Activated CD4-positive, alpha-beta T cell treated with anti-CD3 and anti-CD28 coated beads, Interleukin-2, amount 10 ng/mL, durations not matched to agents 24 days and 14 days (primary cell): ENCODE measurements around the gene GPRC5B. TPM values are rescaled to one million over a fixed set of nuclear protein-coding genes. Genes with fewer than 3 reads are reported as not detected.

ENCODE experiments used
- DNase-seq: peaks from one replicate; pipeline ENCODE4 v3.0.0; 2022
- H3K27ac Mint-ChIP-seq: one replicate; pipeline ENCODE4 v1.8.0; 2022; ENCODE audit warnings: mild to moderate bottlenecking, mixed read lengths
- H3K27me3 Mint-ChIP-seq: one replicate; pipeline ENCODE4 v1.8.0; 2022; ENCODE audit warnings: mixed read lengths
- H3K36me3 Mint-ChIP-seq: one replicate; pipeline ENCODE4 v1.8.0; 2022; ENCODE audit warnings: low read depth, mild to moderate bottlenecking, mixed read lengths
- H3K4me1 Mint-ChIP-seq: one replicate; pipeline ENCODE4 v1.8.0; 2021; ENCODE audit warnings: mixed read lengths
- H3K4me3 Mint-ChIP-seq: one replicate; pipeline ENCODE4 v1.8.0; 2022; ENCODE audit warnings: mild to moderate bottlenecking, moderate library complexity, mixed read lengths
- H3K9me3 Mint-ChIP-seq: one replicate; pipeline ENCODE4 v1.8.0; 2021; ENCODE audit warnings: mixed read lengths
- intact Hi-C: fragments of 100-400 bp; cut with micrococcal nuclease; formaldehyde crosslinking; loops from one replicate; pipeline ENCODE4 v1.15.1; 2023
- total RNA-seq: library from RNA; stranded (reverse); gene quantifications from 2 replicates; pipeline ENCODE4 v1.2.3, GENCODE V29; 2022

GPRC5B gene
- total RNA-seq, 1 donor from 2014 or later: 0.28 TPM

- intact Hi-C loops: no loop called here
- Mint-ChIP-seq H3K27ac (no peak overlapping the region), H3K36me3 (no peaks in the 10 kb centered on the region), H3K4me1 (no peaks in the 10 kb centered on the region), H3K9me3 (no peaks in the 10 kb centered on the region), H3K27me3 (peaks cover 7% of the 10 kb centered on the region), H3K4me3 (no peak overlapping the region)
- DNase-seq: no peak
Measured at GRCh38 chr16:19840524-19841110, 44.0 kb downstream of the GPRC5B start.

DNA sequence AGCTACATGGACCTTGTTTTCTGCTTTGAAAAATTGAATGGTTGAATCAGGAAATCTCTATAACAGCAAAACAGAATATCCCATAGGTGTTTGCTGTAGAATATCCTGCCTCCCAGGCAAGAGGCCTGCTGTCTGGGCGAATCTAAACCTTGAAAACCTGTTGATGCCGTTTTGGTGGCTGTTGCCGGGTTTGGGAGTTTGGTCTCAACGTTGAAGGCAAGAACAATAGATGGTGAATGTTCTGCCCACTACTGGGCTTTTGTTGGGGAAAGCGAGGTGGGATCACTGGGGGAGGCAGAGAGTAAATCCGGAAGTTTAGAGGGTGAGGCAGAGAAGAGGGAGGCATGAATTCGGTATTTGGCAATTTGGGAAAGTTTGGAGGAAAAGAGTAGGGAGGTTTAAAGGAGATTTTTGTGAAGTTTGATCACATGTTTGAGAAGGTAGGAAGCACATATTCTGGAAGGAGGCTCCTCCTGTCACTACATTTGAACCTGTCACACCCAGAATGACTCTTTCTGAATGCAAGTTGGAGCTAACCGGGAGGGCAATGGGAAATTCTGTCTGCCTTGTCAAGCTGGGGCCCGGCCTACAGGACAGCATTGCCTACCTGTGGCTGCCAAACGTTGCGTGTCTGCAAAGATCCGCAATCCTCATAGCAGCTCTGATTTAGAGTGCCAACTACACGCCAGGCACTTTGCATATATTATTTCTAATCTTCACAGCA lies 46.5 kb downstream of the GPRC5B start:
- no peaks in the 10 kb centered on the region for H3K9me3 Mint-ChIP-seq
- H3K36me3 Mint-ChIP-seq: no peaks in the 10 kb centered on the region
- intact Hi-C loops: no loop called here
- H3K4me1 Mint-ChIP-seq: no peaks in the 10 kb centered on the region
- H3K27ac Mint-ChIP-seq: no peak overlapping the region
- peaks cover 5% of the 10 kb centered on the region for H3K27me3 Mint-ChIP-seq
- DNase-seq: no peak
- H3K4me3 Mint-ChIP-seq: no peak overlapping the region

GRCh38 chr16:19837331-19837980 lies 47.2 kb downstream of the GPRC5B start:
- no peaks in the 10 kb centered on the region for H3K4me1 Mint-ChIP-seq
- H3K27me3 Mint-ChIP-seq: peaks cover 5% of the 10 kb centered on the region
- H3K27ac Mint-ChIP-seq: no peak overlapping the region
- H3K4me3 Mint-ChIP-seq: no peak overlapping the region
- no peak for DNase-seq
- intact Hi-C loops: no loop called here
- no peaks in the 10 kb centered on the region for H3K36me3 Mint-ChIP-seq
- H3K9me3 Mint-ChIP-seq: no peaks in the 10 kb centered on the region

DNA sequence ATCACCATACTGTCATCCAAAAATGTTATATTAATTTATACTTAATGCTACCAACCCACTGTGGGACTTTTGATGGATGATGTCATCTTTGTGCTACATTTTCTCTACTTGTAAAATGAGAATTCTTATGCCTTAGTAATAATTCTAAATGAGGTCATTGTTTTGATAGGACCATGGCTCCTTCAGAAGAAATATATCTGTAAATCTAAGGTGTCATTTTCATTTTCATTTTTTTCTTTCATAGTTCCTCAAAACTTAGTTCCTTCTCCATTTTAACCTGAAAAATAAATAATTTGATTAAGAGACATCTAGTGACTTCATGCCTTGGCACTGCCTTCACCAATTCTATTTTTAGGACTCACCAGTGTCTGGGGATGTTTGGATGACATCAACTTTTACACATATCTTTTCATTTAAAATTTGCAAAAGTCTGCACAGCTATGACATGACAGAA lies 48.7 kb downstream of the GPRC5B start:
- H3K36me3 Mint-ChIP-seq: no peaks in the 10 kb centered on the region
- no peak for DNase-seq
- H3K27me3 Mint-ChIP-seq: peaks cover under 1% of the 10 kb centered on the region
- intact Hi-C loops: no loop called here
- H3K4me3 Mint-ChIP-seq: no peak overlapping the region
- no peak overlapping the region for H3K27ac Mint-ChIP-seq
- H3K4me1 Mint-ChIP-seq: no peaks in the 10 kb centered on the region
- no peaks in the 10 kb centered on the region for H3K9me3 Mint-ChIP-seq

DNA sequence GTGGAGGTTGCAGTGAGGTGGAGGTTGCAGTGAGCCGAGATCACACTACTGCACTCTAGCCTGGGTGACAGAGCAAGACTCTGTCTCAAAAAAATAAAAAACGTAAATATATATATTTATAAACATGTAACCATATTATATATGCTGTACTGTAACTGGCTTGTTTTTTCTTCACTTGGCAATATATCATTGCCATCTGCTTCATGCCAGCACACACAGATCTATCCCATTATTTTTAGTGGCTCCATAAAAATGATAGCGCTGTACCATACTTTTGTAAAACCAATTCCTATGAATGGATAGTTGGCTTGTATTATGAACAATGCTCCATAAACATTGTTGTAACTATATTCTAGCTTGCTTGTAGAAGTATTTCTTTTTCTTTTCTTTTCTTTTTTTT lies 49.5 kb downstream of the GPRC5B start:
- Mint-ChIP-seq H3K4me1 (no peaks in the 10 kb centered on the region), H3K9me3 (no peaks in the 10 kb centered on the region), H3K27ac (no peak overlapping the region), H3K4me3 (no peak overlapping the region), H3K36me3 (no peaks in the 10 kb centered on the region), H3K27me3 (no peaks in the 10 kb centered on the region)
- intact Hi-C loops: no loop called here
- DNase-seq: no peak

DNA sequence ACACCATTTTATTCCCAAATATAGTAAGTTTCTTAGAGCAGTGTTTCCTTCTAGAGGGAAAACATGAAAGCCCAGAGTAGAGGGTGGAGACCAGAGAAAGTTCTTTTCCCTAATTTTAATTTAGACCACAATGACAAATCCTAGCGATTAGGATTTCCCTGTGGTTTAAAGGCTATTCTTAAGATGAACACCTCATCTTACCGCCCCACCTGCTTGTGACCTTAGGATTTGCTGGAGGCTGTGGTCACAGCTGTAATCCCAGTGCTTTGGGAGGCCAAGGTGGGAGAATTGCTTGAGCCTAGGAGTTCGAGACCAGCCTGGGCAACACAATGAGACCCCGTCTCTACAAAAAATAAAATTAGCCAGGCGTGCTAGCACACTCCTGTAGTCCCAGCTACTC lies 51.1 kb downstream of the GPRC5B start:
- H3K4me1 Mint-ChIP-seq: no peaks in the 10 kb centered on the region

DNA sequence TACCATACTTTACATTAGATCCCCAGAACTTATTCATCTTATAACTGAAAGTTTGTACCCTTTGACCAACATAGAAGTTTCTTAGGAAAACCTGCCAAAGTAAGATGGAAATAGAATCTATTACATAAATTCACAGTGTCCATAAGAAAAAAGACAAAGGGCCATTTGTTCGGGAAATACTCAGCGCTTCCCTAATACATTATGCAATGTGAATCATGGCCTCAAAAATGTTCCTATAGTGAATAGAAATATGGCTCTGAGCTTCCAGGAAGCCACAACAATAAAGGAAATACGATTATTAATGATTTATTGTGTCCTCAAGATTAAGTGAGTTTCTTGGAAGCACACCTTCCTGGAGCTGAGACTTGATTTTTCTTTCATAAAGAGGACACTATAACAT lies 51.5 kb downstream of the GPRC5B start:
- H3K9me3 Mint-ChIP-seq: no peaks in the 10 kb centered on the region
- intact Hi-C loops: no loop called here
- no peak overlapping the region for H3K27ac Mint-ChIP-seq
- no peak for DNase-seq
- H3K4me3 Mint-ChIP-seq: no peak overlapping the region
- no peaks in the 10 kb centered on the region for H3K36me3 Mint-ChIP-seq
- H3K4me1 Mint-ChIP-seq: no peaks in the 10 kb centered on the region
- no peaks in the 10 kb centered on the region for H3K27me3 Mint-ChIP-seq

More for the DNA sequence above, 51.1 kb downstream of the GPRC5B start:
- intact Hi-C loops: no loop called here
- Mint-ChIP-seq H3K27ac (no peak overlapping the region), H3K4me3 (no peak overlapping the region), H3K27me3 (no peaks in the 10 kb centered on the region), H3K9me3 (no peaks in the 10 kb centered on the region), H3K36me3 (no peaks in the 10 kb centered on the region)
- no peak for DNase-seq

DNA sequence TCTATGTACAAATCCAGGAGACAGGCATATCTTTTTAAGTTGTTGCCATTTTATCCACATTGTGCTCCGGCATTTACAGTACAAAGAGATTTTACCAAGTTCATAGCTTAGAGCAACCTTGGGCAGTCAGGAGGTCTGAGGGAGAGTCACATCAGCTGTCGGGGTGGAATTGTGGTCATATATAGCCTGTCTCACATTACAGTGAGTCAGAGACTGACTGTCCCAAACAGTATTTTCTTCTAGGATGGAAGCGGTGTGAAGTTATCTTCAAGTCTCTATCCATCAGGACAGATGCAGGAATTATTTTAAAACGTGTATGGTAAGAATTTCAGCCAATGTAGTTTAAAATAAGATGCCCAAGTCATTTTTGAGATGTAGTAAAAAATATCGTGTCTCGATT lies 53.0 kb downstream of the GPRC5B start:
- Mint-ChIP-seq H3K27ac (no peak overlapping the region), H3K4me3 (no peak overlapping the region), H3K4me1 (no peaks in the 10 kb centered on the region), H3K27me3 (no peaks in the 10 kb centered on the region), H3K9me3 (no peaks in the 10 kb centered on the region), H3K36me3 (no peaks in the 10 kb centered on the region)
- DNase-seq: no peak
- intact Hi-C loops: no loop called here

DNA sequence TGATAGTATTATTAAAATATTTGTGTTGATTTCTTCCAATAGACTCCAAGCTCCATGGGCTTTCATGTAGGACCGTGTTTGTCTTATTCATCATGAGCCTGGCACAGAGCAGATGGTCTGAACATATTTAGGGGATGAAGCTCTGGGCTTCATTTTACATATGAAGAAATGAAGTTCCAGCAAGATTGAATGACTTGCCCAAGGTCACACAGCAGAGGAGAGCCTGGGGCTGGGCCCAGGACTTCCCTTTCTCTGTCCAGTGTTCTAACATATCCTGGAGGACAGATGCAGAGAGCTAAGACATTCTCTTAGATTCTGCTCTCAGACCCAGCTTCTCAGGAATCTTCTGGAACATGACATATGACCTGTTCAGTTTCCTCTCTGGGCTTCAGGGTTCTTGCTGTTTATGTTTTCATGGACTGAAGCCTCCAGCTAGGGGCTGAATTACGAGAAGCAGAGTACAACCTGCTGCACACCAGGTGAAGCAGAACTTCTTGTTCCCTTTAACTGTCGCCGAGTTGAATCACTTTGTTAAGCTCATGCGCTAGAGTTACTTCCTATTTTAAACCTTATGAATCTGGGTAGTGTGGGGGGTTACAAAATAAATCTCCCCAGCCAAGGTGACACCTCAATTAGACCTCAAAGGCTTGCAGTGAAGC lies 53.6 kb downstream of the GPRC5B start:
- DNase-seq: no peak
- H3K36me3 Mint-ChIP-seq: no peaks in the 10 kb centered on the region
- intact Hi-C loops: no loop called here
- no peaks in the 10 kb centered on the region for H3K27me3 Mint-ChIP-seq
- H3K4me1 Mint-ChIP-seq: no peaks in the 10 kb centered on the region
- no peak overlapping the region for H3K4me3 Mint-ChIP-seq
- H3K27ac Mint-ChIP-seq: no peak overlapping the region
- no peaks in the 10 kb centered on the region for H3K9me3 Mint-ChIP-seq

- no peak overlapping the region for H3K4me3 Mint-ChIP-seq
- intact Hi-C loops: no loop called here
- no peaks in the 10 kb centered on the region for H3K36me3 Mint-ChIP-seq
- no peaks in the 10 kb centered on the region for H3K9me3 Mint-ChIP-seq
- no peak for DNase-seq
- H3K27me3 Mint-ChIP-seq: no peaks in the 10 kb centered on the region
- no peaks in the 10 kb centered on the region for H3K4me1 Mint-ChIP-seq
- H3K27ac Mint-ChIP-seq: no peak overlapping the region
Measured at GRCh38 chr16:19829844-19830692, 54.6 kb downstream of the GPRC5B start.

DNA sequence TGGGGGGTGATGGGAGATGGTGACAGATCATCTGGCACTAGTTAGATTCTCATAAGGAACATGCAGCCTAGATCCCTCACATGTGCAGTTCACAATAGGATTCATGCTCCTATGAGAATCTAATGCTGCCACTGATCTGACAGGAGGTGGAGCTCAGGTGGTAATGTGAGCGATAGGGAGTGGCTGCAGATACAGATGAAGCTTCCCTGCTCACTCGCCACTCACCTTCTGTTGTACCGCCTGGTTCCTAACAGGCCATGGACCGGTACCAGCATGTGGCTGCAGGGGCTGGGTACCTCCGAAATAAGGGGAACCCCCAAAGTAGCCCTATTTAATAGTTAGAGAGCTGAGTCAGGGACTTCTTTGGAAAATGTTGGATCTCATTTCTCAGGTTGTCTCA lies 60.4 kb downstream of the GPRC5B start:
- H3K4me1 Mint-ChIP-seq: no peaks in the 10 kb centered on the region
- H3K27me3 Mint-ChIP-seq: peaks cover 2% of the 10 kb centered on the region
- H3K27ac Mint-ChIP-seq: no peak overlapping the region
- intact Hi-C loops: no loop called here
- no peaks in the 10 kb centered on the region for H3K9me3 Mint-ChIP-seq
- no peak overlapping the region for H3K4me3 Mint-ChIP-seq
- DNase-seq: no peak
- H3K36me3 Mint-ChIP-seq: no peaks in the 10 kb centered on the region

- H3K4me3 Mint-ChIP-seq: no peak overlapping the region
- no peaks in the 10 kb centered on the region for H3K36me3 Mint-ChIP-seq
- no peaks in the 10 kb centered on the region for H3K4me1 Mint-ChIP-seq
- no peak overlapping the region for H3K27ac Mint-ChIP-seq
- intact Hi-C loops: no loop called here
- no peak for DNase-seq
- peaks cover 2% of the 10 kb centered on the region for H3K27me3 Mint-ChIP-seq
- H3K9me3 Mint-ChIP-seq: no peaks in the 10 kb centered on the region
Measured at GRCh38 chr16:19823322-19823721, 61.3 kb downstream of the GPRC5B start.

DNA sequence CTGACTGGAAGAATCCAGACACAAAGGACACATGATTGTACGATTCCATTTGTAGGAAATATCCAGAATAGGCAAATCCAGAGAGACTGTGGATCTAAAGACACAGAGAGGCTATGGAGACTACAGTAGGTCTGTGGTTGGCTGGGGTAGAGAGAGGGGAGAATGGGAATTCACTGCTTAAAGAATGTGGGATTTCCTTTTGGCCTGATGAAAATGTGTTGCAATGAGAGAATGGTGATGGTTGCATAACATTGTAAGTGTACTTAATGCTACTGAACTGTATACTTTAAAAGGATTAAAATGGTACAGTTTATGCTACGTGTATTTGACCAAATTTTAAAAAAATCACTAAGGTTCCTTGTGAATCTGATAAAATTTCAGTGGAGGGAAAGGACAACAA lies 62.1 kb downstream of the GPRC5B start:
- intact Hi-C loops: no loop called here
- H3K4me3 Mint-ChIP-seq: no peak overlapping the region

More for the DNA sequence above, 62.1 kb downstream of the GPRC5B start:
- Mint-ChIP-seq H3K27ac (no peak overlapping the region), H3K36me3 (no peaks in the 10 kb centered on the region), H3K9me3 (no peaks in the 10 kb centered on the region), H3K4me1 (no peaks in the 10 kb centered on the region), H3K27me3 (peaks cover 2% of the 10 kb centered on the region)
- no peak for DNase-seq
